Measurements from ENCODE around the gene ZDHHC12.

The ZDHHC12 gene, protein sequence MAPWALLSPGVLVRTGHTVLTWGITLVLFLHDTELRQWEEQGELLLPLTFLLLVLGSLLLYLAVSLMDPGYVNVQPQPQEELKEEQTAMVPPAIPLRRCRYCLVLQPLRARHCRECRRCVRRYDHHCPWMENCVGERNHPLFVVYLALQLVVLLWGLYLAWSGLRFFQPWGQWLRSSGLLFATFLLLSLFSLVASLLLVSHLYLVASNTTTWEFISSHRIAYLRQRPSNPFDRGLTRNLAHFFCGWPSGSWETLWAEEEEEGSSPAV

GRCh38 chr9:128723866-128724743 is at the start of gene ZDHHC12:
TSS of gene ZDHHC12 (minus strand) at chr9:128724127. CDS start at chr9:128724093, 34 bp downstream.
- DNase-seq (ENCODE audit: low read depth) = peak; percentile 84

DNA sequence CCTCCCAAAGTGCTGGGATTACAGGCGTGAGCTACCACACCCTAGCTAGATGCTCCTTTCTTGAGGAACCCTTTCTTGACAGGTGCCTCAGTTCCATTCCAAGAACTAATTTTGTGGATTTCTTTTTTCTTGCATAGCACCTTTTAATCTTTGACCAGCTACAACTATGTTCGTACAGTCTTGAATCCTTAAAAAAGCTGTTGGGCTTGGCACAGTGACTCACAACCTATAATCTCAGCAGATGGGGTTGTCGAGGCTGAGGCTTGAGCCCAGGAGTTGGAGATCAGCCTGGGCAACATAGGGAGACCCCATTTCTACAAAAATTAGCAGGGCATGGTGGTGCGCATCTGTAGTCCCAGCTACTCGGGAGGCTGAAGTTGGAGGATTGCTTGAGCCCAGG is 49.1 kb upstream of the ZDHHC12 start:
- no peak for DNase-seq (ENCODE audit: low read depth)

DNA sequence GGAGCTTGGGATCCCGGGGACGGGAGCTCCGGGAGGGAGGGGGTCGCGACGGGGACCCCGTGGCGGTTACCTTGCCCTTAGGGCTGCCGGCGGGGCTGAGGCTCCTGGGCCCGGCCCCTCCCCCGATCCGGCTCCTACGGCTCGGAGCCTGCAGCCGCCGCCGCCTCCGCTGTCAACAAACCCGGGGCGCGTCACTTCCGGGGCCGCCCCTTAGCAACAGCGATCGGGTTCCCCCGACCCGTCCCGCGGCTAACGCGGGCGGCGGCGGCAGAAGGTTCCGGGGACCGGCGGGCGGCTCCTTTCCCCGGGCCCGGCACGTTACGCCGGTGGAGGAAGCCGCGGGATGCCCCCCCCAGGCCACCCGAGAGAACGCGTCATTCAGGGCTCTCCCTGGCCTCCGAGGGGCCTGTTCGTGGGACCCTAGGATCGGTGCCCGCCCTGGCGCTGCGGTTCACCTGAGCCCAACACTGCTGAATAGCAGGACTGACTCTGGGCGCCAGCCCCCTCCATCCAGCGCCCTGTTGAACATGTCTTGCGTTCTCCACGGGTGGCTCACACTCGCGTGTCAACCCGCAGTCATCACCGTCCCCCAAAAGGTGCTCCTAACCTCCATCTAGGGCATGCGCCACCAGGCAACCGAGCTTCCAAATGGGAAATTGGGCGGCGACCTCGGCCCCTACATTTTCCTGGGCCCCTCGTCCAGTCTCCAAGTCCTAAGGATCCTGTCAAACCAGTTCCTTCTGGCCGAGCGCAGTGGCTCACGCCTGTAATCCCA is 48.0 kb upstream of the ZDHHC12 start, which contains the start of gene ZER1:
TSS of gene ZER1 (minus strand) at position 183 of the 775 bp plus-strand sequence. CDS start 16,362 bp downstream, outside the sequence.
- DNase-seq (ENCODE audit: low read depth) = no peak

- DNase-seq (ENCODE audit: low read depth) = no peak
Observed at GRCh38 chr9:128771094-128771721, 47.3 kb upstream of the ZDHHC12 start.

DNA sequence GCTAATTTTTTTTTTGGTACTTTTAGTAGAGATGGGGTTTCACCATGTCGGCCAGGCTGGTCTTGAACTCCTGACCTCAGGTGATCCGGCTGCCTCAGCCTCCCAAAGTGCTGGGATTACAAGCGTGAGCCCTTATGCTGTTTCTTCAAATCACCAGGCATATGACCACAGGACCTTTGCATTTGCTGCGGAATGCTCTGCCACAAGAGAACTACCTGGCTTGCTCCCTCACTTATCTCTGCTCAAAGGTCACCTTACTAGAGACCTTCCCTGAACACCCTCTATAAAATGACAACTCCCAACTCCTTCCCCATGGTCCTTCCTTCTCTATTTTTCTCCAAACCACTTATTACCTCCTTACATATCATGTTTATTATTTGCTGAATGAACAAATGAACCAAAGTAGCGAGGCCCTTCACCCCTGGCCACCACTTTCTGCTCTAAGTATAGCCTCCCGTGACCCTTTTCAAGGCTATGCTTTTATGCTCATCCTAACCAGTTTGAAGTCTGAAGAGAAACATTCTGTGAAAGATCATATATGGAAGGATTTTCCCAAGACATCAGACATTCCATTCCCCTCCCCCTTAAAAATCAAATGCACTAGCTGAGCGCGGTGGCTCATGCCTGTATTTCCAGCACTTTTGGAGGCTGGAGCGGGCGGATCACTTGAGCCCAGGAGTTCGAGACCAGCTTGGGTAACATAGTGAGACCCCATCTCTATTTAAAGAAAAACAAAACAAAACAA is 46.5 kb upstream of the ZDHHC12 start:
- no peak for DNase-seq (ENCODE audit: low read depth)

DNA sequence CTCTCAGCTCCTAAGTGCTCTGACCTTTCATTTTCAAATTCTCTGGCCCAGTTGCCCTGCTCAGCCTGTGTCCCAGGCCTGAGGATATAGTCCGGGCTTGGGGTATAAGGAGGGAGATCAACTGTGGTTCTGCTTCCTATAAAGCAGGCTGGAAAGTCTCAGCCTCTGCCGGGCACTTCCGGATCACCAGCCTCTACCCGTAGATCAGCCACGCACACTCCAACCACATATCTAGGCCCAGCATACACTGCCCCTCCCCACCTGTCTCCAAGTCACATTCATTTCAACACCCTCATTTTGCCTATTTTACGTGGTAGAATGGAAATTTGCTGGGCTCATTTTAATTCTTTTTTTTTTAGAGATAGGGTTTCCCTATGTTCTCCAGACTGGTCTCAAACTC is 44.7 kb upstream of the ZDHHC12 start:
- no peak for DNase-seq (ENCODE audit: low read depth)

GRCh38 chr9:128765499-128765898 is 41.6 kb upstream of the ZDHHC12 start:
- DNase-seq (ENCODE audit: low read depth) = no peak

- no peak for DNase-seq (ENCODE audit: low read depth)
Observed at GRCh38 chr9:128764361-128764760, 40.4 kb upstream of the ZDHHC12 start.

DNA sequence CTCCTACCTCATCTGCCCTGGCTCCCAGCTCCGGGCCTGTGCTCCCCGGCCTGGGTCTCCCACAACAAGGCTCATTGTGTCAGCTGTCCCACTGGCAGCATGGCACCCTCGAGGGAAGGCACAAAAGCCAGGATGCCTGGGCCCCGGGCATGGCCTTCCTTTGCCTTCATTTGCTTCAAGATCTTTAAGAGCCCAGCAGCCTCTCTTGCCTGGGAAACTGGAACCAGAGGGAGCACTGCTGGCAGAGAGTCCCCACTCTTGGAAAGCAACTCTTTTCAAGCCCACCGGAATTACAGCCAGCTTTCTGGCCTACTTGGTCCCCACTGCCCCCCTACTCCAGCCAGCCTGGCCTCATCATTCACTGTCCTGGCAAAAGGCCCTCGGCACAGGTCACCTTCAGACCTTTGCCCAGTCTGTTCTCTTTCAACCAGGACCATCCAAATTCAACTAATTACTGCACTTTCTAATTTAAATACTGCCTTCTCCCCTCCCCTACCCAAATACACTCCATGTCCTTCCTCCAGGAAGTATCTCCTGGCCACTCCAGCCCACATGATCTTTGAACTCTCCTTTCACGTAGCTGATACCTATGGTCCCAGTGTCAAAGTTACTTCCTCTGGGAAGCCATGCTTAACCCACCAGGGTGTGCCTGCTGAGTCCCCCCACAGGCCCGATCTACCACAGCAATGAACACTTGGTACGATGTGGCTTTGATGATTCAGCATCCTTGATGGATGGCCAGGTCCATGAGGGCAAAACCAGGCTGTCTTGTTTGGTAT is 38.9 kb upstream of the ZDHHC12 start:
- DNase-seq (ENCODE audit: low read depth) = no peak

GRCh38 chr9:128757602-128758001 is 33.7 kb upstream of the ZDHHC12 start:
- no peak for DNase-seq (ENCODE audit: low read depth)

- DNase-seq (ENCODE audit: low read depth) = no peak
Observed at GRCh38 chr9:128753627-128754026, 29.7 kb upstream of the ZDHHC12 start.

DNA sequence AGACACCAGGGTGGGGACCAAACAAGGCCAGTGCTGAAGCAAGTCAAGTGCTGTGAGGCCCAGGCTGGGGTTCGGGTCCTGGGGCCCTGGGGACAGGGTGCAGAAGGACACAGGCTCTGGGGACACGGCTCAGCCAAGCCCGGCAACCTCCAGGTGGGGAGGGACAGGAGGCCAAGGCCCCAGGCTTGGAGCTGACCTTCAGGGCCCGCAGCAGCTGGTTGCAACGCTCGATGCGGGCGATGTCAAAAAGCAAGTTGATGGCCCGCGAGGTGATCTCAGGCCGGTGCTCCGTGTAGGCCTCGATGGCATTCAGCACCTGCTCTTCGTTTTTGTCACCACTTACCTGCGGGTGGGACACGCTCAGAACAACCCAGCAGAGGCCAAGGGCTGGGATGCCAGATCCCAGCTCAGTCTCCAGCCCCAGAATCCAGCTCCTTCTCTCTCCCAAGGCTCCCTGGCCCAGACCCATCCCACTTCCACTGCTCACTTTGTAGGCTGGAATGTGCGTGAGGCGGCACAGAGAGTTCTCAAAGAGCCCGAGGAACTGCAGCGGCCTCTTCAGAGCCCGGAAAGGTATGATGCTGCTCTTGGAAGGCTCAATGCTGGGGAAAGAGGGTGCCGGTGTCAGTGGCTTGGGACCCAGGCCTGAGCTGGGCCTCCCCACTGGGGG is 27.1 kb upstream of the ZDHHC12 start:
- DNase-seq (ENCODE audit: low read depth) = no peak

GRCh38 chr9:128747241-128747640 is 23.3 kb upstream of the ZDHHC12 start:
- DNase-seq (ENCODE audit: low read depth) = no peak

- DNase-seq (ENCODE audit: low read depth) = no peak
Observed at GRCh38 chr9:128743421-128743820, 19.5 kb upstream of the ZDHHC12 start.

- no peak for DNase-seq (ENCODE audit: low read depth)
Observed at GRCh38 chr9:128742401-128742800, 18.5 kb upstream of the ZDHHC12 start.

- DNase-seq (ENCODE audit: low read depth) = no peak
Observed at GRCh38 chr9:128735373-128735772, 11.4 kb upstream of the ZDHHC12 start.

- DNase-seq (ENCODE audit: low read depth) = no peak
Observed at GRCh38 chr9:128733256-128733655, 9.3 kb upstream of the ZDHHC12 start.

DNA sequence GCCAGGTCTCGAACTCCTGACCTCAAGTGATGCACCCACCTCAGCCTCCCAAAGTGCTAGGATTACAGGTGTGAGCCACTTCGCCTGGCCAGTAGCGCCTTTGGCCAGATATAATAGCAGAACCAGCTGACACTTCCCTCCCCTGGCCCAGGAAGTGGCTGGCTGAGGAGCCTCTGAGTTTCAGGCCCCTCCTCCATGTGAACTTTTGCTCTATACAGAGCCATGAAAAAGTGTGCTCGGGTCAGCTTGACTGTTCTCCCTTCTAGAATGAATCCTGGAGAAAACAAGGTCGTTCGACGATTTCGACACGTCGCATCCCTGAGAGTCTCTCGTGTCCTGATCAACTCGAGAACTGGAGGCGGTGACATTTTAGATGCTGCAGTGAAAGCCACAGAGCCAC is 8.6 kb upstream of the ZDHHC12 start:
- DNase-seq (ENCODE audit: low read depth) = no peak

- no peak for DNase-seq (ENCODE audit: low read depth)
Observed at GRCh38 chr9:128731691-128732090, 7.8 kb upstream of the ZDHHC12 start.

GRCh38 chr9:128731093-128731492 is 7.2 kb upstream of the ZDHHC12 start:
- no peak for DNase-seq (ENCODE audit: low read depth)

All from HS-5 (cell line).